Right lobe of liver (tissue), 6 donors: ENCODE results near the gene TAC4. TPM values are rescaled to one million over a fixed set of nuclear protein-coding genes. Genes with fewer than 3 reads are reported as not detected.

Experiments
- ATAC-seq, 4 donors: fragments of 200-7000 bp; cut with Tn5 transposase; one replicate each; pipeline ENCODE4 v1.9.1; 2020; ENCODE audit warnings: mild to moderate bottlenecking in 4 of 4, moderate library complexity in 4 of 4
- DNase-seq, 3 donors: peaks; one replicate each; pipeline ENCODE4 v3.0.0-alpha.2; 2020
- H3K27ac ChIP-seq, 3 donors: fragments of 200-600 bp; one replicate each; pipeline ENCODE4 v1.8.0; 2022
- H3K27me3 ChIP-seq, 2 donors: fragments of 200-600 bp; one replicate each; pipeline ENCODE4 v1.8.0; 2022
- H3K36me3 ChIP-seq, 4 donors: fragments of 200-600 bp; sonication (generic) in 1 of 4; one replicate each; pipeline versions ENCODE4 v1.5.1 to v1.8.0; 2017 to 2022; ENCODE audit warnings: control low read depth in 1 of 4
- H3K4me1 ChIP-seq, 4 donors: fragments of 200-600 bp; sonication (generic) in 1 of 4; one replicate each; pipeline versions ENCODE4 v1.5.1 to v1.8.0; 2017 to 2022; ENCODE audit warnings: control low read depth in 1 of 4
- H3K4me3 ChIP-seq, 3 donors: fragments of 200-600 bp; one replicate each; pipeline ENCODE4 v1.8.0; 2022
- H3K9me3 ChIP-seq, 4 donors: fragments of 200-600 bp; sonication (generic) in 1 of 4; one replicate each; pipeline versions ENCODE4 v1.5.1 to v1.8.0; 2017 to 2022; ENCODE audit warnings: control low read depth in 1 of 4
- CTCF ChIP-seq, 4 donors: fragments of 200-600 bp in 3 of 4; fragments of 450-650 bp in 1 of 4; IDR thresholded peaks; one replicate each; pipeline versions ENCODE4 v1.5.1 to v1.8.0; 2016 to 2022; ENCODE audit warnings: antibody characterized with exemption in 4 of 4, mild to moderate bottlenecking in 2 of 4
- POLR2A ChIP-seq: fragments of 450-650 bp; IDR thresholded peaks from one replicate; pipeline ENCODE4 v1.6.1; 2017; ENCODE audit warnings: antibody characterized with exemption, mild to moderate bottlenecking
- WGBS: methylation state at CpG from one replicate; pipeline ENCODE4 v1.1.6; 2018; ENCODE audit warnings: low coverage, low lambda C conversion rate; ENCODE audit not compliant: insufficient coverage; ENCODE audit errors: missing lambda C conversion rate; 5-methylcytosine and 5-hydroxymethylcytosine counted together
- intact Hi-C, 2 donors: fragments of 100-400 bp; cut with DNase I; formaldehyde crosslinking; loops; one replicate each; pipeline versions ENCODE4 v1.11.2 to v1.14.1; 2022
- total RNA-seq, 6 experiments: library from RNA; depleted of rRNA in 2 of 6; stranded (reverse); fragments of >200 nt in 2 of 6; fragmentation: NEBNext Ultra II Directional in 3 of 6; extraction: Animal tissue kit (Norgen Biotek cat#: 25700) in 3 of 6; gene quantifications; one replicate each; pipeline versions ENCODE4 v1.1.0 to v1.2.4, GENCODE V29; 2016 to 2023
- donor health status: DM: no; HTN: yes; CAD: no.
- donor health status: DM: no; HTN: no; CAD: no.
- donor health status: DM: no; HTN: no; CAD: no.
- donor health status: DM: no; HTN: yes; CAD: no.
- donor health status: DM: no; HTN: yes; CAD: no.

Gene TAC4
- total RNA-seq, 6 experiments from 2014 or later, result not detected

- no peak for TF ChIP-seq POLR2A
- peak in 3 of 4 donors; percentile 12 to 17 (median 16) for TF ChIP-seq CTCF (IDR thresholded peaks at IDR 0.05)
- no peaks in the 10 kb centered on the region for H3K9me3 ChIP-seq
- intact Hi-C loops, result no loop called here
- H3K36me3 ChIP-seq, result no peaks in the 10 kb centered on the region
- no peak for DNase-seq
- WGBS, result 100% methylated on average over 3 of the region's 6 CpGs
- no peak overlapping the region for H3K27ac ChIP-seq
- no peak for ATAC-seq
- H3K27me3 ChIP-seq, result no peaks in the 10 kb centered on the region
- H3K4me3 ChIP-seq, result no peak overlapping the region
- no peaks in the 10 kb centered on the region for H3K4me1 ChIP-seq
Observed at GRCh38 chr17:49843774-49844350, 4.0 kb downstream of the TAC4 start.

- Histone ChIP-seq H3K4me1 (no peaks in the 10 kb centered on the region), H3K27me3 (no peaks in the 10 kb centered on the region), H3K9me3 (no peaks in the 10 kb centered on the region), H3K4me3 (no peak overlapping the region), H3K36me3 (no peaks in the 10 kb centered on the region), H3K27ac (no peak overlapping the region)
- intact Hi-C loops, result no loop called here
- TF ChIP-seq CTCF (IDR thresholded peaks at IDR 0.05), result no peak
- DNase-seq (no peak), ATAC-seq (no peak)
- WGBS, result 93% methylated on average over 6 of the region's 6 CpGs
Observed at GRCh38 chr17:49842846-49843245, 5.0 kb downstream of the TAC4 start.

GRCh38 chr17:49842371-49842770 lies 5.5 kb downstream of the TAC4 start:
- no peak for TF ChIP-seq CTCF (IDR thresholded peaks at IDR 0.05)
- TF ChIP-seq POLR2A, result no peak
- no peaks in the 10 kb centered on the region for H3K27me3 ChIP-seq
- intact Hi-C loops, result no loop called here
- H3K27ac ChIP-seq, result no peak overlapping the region
- no peak overlapping the region for H3K4me3 ChIP-seq
- WGBS, result 60% methylated on average over 1 of the region's 3 CpGs
- no peaks in the 10 kb centered on the region for H3K9me3 ChIP-seq
- DNase-seq (no peak), ATAC-seq (no peak)
- no peaks in the 10 kb centered on the region for H3K4me1 ChIP-seq
- H3K36me3 ChIP-seq, result no peaks in the 10 kb centered on the region

- no peak for DNase-seq
- Histone ChIP-seq H3K27ac (no peak overlapping the region), H3K9me3 (no peaks in the 10 kb centered on the region), H3K4me3 (no peak overlapping the region), H3K27me3 (no peaks in the 10 kb centered on the region), H3K4me1 (no peaks in the 10 kb centered on the region), H3K36me3 (no peaks in the 10 kb centered on the region)
- ATAC-seq, result no peak
- 100% methylated on average over 2 of the region's 3 CpGs for WGBS
- no peak for TF ChIP-seq POLR2A
- intact Hi-C loops, result no loop called here
Observed at GRCh38 chr17:49841548-49841947, 6.3 kb downstream of the TAC4 start.

GRCh38 chr17:49839455-49839854 lies 8.4 kb downstream of the TAC4 start:
- H3K36me3 ChIP-seq, result peaks cover 0 to under 1% (median 0%) of the 10 kb centered on the region in 4 donors
- H3K27me3 ChIP-seq, result no peaks in the 10 kb centered on the region
- H3K4me3 ChIP-seq, result no peak overlapping the region
- H3K4me1 ChIP-seq, result peaks cover 0 to 5% (median 0%) of the 10 kb centered on the region in 4 donors
- 54% methylated on average over 3 of the region's 5 CpGs for WGBS
- intact Hi-C loops, result no loop called here
- H3K27ac ChIP-seq, result no peak overlapping the region
- no peak for DNase-seq
- ATAC-seq, result peak in 1 of 4 donors; percentile 8
- TF ChIP-seq POLR2A (no peak), CTCF (IDR thresholded peaks at IDR 0.05) (no peak)
- no peaks in the 10 kb centered on the region for H3K9me3 ChIP-seq
